Suppressor macrophage (primary cell): ENCODE data around the gene TMEM150B.

Source experiments
- DNase-seq, 4 experiments: peaks; one replicate each; pipeline ENCODE4 v3.0.0-alpha.2; 2020 to 2022

Gene TMEM150B

GRCh38 chr19:55354698-55355212 is 29.6 kb upstream of the TMEM150B start, which contains the start of gene COX6B2:
TSS of gene COX6B2 (minus strand) at chr19:55354719. CDS start at chr19:55354521, 198 bp downstream.
- no peak for DNase-seq

DNA sequence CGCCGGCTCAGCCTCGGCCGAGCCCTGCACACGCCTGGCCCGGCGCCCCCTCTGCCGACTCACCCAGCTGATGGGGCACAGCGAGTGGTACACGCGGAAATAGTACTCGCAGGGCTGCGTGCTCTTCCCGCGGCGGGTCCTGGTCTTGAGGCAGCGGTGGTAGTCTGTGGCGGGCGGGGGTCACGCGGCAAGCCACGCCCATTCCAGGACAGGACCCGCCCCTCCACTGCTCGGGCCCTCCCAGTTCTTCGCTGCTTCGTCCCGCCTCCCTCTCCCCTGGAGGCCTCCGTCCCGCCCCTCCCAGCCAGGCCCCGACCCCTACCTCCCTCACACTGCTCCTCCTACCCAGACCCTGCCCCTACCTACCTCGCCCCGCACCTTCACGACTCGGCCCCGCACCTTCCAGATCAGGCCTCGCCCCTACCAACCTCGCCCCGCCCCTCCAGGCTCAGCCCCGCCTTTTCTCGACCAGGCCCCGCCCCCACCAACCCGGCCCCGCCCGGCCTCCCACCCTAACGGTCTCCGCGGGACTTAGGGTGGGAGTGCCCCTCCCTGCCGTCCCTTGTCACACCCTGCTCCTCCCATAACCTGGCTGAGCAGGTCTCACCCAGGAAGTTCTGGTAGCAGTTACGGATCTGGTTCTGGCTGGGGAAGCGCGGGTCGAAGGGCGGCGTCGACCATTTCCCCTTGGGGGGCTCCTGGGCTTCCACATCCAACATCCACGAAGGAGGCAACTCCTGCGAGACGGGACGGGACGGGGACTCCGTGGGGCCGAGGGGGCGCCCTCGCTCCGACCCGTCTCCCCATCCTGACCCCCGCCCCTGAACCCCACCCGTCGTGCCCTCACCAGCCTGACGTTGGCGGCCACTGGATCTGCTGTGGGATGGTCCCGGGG is 28.9 kb upstream of the TMEM150B start:
- DNase-seq, result peak; percentile 65 to 79 (median 74)

DNA sequence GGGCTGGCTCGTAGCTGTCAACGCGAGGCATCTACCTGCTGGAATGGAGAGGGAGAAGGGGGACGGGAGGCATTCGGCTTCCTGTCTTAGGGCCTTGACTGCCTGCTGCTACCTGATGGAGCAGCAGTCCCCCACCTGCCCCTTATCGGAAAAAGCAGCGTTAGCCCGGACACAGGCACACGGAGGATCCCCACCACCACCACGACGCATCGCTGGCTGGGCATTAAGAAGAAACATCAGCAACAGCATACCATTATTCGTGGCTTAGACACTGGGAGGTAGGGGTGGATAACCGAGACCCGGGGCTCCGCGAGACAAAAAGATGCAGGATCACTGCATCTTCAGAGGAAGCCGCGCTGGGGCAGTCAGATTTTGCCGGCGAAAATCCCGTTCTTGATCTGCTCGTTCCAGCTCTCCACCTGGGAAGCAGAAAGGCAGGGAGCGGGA is 28.2 kb upstream of the TMEM150B start:
- no peak for DNase-seq

- DNase-seq, result no peak
Measured at GRCh38 chr19:55352549-55353145, 27.5 kb upstream of the TMEM150B start.

- no peak for DNase-seq
Measured at GRCh38 chr19:55352040-55352439, 26.9 kb upstream of the TMEM150B start.

DNA sequence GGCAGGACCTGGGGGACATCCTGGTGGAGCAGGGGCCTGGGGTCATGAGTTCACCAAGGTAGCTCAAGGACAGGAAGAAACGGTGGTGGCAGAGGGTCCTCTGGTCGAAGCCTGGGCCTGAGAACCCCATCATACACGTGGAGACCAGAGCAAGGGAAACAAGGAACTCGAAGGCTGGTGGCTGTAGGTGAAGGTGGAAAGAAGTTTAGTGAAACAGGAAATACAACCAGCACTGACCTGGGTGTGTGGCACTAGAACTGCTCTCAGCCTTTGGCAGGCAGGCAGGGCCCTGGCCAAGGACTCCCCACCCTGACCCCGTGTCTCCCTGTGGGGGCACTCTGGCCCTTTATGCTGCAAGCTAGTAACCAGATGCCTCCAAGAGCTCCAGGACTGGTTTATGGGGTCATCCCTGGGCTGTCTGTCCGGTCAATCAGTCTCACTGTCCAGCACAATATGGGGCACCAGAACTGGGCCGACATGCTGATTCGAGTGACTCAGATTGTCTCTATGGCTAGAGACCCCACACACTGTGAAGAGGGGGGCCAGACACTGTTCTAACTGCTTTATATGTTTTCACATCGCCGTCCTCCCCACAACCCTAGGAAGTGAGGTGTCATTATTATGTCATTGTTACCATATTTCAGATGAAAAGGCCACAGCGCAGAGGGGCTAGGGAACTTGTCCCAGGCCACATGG is 25.6 kb upstream of the TMEM150B start:
- no peak for DNase-seq

DNA sequence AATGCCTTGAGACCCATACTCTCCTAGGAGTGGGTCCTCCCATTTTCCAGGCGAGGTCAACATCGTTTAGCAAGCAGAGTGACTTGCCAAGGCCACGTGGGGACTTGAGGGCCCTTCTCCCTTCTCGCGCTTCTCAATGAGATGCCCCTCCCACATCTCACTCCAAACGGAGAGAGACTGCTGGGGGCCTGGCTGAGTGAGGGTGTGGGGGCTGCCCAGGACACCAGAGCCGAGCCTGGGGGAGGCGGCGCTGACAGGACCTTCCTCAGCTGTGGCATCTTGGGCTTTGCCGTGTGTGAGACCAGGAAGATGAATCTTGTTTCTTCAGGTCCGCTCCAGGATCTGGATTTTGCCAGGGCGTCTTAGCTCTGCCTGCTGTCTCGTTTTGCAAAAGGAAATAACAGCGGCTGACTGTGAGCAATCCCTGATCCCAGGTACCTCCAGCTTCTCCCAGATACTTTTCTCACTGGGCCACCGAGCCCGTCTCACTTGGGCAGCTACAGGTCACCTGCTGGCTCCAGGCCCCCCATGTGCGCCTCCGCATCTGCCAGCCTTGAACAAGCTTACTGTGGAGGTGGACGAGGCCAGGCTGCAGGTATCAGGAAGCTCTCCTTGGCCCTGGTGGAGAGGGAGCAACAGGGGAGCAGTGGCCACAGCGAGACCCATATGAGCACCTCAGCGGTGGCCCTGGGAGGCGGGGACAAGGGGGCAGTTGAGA is 23.3 kb upstream of the TMEM150B start:
- DNase-seq, result no peak

GRCh38 chr19:55347442-55348009 is 22.4 kb upstream of the TMEM150B start:
- DNase-seq, result no peak

DNA sequence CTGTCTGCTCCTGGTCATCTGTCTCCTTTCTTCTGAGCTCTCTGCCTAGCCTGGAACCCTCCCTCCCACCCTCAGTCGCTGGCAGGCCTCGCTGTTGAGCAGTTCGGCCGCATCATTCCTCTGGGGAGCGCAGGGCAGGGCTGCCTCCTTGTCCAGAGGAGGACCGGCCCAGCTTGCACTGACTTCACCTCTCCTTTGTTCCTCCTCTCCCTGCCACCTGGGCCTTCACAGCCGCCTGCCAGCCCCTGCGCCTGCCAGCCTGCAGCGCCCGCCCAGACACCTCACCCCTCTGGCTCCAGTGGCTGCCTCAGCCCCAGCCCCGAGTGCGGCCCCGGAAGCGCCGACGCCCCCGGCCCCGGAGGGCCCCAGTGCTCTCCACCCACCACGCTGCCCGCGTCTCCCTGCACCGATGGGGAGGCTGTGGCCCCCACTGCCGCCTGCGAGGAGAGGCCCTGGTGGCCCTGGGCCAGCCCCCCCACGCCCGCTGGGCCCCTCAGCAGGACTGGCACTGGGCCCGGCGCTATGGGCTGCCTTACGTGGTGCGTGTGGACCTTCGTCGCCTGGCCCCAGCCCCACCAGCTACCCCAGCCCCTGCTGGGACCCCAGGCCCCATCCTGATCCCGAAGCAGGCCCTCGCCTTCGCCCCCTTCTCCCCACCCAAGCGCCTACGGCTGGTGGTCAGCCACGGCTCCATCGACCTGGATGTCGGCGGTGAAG is 21.7 kb upstream of the TMEM150B start:
- DNase-seq, result no peak

GRCh38 chr19:55345818-55346724 is 20.9 kb upstream of the TMEM150B start:
- DNase-seq, result no peak

DNA sequence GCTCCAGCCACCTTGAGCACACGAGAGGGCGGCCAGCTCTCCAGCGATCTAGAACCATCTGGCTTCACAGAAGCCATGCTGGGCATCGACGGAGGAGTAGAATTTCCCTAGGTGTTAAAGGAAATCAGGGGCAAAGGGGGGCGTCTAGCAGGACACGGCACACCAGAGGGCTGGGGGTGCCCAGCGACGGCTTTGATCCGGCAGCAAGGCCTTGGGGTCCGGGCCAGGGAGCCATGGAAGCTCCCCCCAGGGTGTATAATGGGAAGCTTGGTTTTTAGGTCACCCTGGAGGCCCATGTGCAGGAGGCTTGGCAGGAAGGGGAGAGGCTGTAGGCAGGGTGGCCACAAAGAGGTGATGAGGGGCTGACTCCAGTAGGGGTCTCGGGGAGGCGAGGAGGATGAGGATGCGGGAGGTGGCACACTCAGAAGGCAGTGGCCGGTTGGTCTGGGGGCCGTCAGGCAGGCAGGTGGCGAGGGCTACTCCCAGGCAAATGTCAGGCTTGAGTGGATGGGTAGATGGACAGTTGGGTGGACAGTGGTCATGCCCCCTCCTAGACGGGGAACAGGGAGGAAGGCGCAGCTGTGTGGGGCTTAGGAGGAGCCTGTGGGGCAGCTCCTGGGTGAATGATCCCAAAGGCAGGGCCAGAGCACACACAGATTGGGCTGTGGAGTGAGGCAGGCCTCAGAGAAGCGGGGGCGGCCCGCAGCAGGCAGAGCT is 20.1 kb upstream of the TMEM150B start:
- no peak for DNase-seq

GRCh38 chr19:55344444-55344843 is 19.3 kb upstream of the TMEM150B start:
- DNase-seq, result no peak

DNA sequence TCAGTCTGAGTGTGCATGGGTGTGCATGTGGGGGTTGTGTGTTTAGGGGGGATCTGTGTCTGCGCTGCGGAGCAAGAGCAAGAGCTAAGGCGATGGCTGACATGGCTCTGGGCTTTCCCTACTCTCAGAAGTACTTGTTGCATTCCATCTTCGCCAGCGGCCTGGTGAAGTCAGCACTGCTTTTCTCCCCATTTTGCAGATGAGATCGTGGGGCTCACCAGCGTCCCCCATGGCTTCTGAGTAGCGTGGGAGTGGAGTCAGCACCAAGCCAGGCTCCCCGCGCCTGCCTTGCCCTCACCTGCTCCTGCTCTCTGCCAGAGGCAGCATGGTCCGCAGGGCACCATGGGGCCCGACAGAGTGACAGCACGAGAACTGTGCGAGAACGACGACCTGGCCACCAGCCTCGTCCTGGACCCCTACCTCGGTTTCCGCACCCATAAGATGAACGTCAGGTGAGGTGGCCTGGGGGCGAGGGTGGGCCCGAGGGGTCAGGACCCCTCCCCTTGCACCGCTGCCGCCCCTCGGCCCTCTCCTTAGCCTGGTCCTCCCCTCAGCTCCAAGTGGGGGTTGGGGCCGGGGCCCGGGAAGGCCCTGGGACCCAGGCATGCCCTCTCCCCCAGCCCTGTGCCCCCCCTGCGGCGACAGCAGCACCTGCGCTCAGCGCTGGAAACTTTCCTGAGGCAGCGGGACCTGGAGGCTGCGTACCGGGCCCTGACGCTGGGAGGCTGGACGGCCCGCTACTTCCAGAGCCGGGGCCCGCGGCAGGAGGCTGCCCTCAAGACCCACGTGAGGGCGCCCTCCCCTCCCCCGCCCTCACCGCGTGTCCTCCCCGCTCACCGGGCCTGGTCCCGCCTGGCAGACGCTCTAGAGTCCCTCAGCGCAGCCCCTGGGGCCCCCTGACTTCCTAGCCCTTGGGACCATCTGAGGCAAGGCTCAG is 16.7 kb upstream of the TMEM150B start:
- DNase-seq, result no peak

DNA sequence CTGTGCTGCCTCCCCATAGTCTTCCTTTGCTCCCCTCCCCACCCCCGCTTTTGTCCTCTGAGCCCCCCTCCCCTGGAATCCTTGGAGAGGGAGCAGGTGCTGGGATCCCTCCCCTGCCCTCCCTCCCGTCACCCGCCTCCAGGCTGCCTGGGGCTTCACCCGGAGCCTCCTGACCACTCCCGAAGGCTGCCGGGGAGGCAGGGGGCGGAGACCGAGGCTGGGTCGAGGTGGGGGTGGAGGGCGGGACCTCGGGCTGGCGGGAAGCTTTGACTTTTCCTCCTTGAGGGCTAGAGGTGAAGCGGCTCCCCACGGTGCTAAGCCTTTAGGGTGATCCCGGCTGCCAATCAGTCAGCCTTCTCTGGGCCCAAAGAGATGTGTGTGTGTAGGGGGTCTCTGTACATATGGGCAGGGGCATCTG is 16.0 kb upstream of the TMEM150B start:
- peak; percentile 80 to 93 (median 84) for DNase-seq

DNA sequence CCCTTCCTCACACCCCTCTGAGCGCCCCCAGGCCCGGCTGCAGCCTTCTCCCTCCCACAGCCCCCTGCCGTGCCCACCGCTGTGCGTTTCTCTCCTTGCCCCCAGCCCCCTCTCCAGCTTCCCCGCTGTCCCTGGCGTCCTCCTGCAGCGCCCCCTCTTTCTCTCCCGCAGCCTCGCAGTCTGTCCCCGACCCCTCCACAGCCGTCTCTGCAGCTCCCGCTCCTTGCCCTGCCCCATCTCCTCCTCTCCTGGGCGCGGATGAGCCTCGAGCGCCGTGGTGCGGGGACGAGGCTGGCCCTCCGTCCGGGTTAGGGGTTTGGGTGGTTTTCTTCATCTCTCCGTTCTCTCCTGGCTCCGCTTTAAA is 15.6 kb upstream of the TMEM150B start:
- peak in 2 of 4 experiments; percentile 32 to 57 for DNase-seq

- peak in 1 of 4 experiments; percentile 51 for DNase-seq
Measured at GRCh38 chr19:55339889-55340783, 15.0 kb upstream of the TMEM150B start.
